LNCAP (cell line): ENCODE results near the gene SUGT1.

Experiments
- TF ChIP-seq, protein P1 (sequence below): fragments of 450-650 bp; IDR thresholded peaks from 2 replicates; pipeline ENCODE4 v1.5.1; 2017; ENCODE audit warnings: mild to moderate bottlenecking

The SUGT1 gene

DNA sequence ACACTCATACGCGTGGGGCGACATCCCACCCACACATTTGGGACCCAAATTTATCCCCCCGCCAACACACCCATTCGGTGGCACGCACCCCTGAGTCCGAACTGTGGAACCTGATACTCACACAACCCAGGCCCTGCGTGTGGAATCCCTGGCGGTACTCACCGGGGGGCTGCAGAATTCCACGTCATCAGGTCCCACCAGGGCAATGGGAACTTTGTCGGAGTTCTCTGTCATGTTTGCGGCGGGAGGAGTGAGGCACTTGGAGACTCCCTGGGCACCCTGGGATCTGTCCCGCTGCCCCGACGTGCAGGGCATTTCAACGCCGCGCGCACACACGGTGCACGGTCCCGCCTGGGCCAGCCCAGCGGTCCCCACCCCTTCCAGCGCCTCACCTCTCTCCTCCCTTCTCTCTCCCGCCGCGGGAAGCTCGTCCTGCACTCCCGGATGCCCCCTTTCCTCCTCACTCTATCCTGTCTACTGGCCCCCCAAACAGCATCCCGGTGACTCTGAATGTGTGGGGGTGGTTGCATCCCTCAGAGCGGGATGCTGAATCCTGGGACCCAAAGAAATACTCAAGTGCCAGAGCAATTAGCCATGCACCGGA, 86.9 kb downstream of the SUGT1 start, which contains the start of gene CNMD:
Gene CNMD (minus strand): TSS at position 353 of the 604 bp plus-strand sequence. CDS start 119 bp downstream, at position 234.
- TF ChIP-seq, protein P1, sequence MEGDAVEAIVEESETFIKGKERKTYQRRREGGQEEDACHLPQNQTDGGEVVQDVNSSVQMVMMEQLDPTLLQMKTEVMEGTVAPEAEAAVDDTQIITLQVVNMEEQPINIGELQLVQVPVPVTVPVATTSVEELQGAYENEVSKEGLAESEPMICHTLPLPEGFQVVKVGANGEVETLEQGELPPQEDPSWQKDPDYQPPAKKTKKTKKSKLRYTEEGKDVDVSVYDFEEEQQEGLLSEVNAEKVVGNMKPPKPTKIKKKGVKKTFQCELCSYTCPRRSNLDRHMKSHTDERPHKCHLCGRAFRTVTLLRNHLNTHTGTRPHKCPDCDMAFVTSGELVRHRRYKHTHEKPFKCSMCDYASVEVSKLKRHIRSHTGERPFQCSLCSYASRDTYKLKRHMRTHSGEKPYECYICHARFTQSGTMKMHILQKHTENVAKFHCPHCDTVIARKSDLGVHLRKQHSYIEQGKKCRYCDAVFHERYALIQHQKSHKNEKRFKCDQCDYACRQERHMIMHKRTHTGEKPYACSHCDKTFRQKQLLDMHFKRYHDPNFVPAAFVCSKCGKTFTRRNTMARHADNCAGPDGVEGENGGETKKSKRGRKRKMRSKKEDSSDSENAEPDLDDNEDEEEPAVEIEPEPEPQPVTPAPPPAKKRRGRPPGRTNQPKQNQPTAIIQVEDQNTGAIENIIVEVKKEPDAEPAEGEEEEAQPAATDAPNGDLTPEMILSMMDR, result no peak

DNA sequence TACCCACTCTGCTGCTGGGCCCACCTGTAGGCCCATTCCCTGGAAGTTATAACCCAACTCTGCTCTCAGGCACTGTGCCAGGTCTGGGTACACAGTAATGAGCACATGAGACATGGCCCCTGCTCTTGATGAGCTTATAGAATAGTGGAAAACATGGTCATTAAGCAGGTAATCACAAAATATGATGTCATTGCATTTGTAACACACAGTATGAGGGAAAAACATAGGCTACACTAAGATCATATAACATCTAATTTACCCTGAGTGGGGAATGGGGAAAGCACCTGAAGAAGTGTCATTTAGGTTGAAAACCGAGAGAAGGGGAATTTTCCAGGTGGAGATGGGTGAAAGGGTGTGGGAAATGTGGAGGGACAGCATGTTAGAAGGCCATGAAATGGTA, 90.9 kb downstream of the SUGT1 start:
- TF ChIP-seq, protein P1, result no peak

DNA sequence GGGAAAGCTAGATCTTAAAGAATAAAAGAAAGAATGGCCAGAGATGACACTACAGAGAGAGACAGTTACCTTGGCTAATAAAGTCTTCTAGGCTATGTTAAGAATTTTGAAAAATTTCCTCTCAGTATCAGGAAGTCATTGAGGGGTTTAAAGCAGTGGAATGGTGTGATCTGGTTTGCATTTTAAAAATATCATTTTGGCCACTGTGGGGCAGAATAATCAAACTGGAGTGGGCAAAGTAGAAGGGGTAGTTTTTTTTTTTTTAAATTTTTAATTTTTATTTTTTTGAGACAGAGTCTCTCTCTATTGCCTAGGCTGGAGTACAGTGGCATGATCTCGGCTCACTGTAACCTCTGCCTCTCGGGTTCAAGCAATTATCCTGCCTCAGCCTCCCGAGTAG, 91.4 kb downstream of the SUGT1 start:
- TF ChIP-seq, protein P1, result no peak

DNA sequence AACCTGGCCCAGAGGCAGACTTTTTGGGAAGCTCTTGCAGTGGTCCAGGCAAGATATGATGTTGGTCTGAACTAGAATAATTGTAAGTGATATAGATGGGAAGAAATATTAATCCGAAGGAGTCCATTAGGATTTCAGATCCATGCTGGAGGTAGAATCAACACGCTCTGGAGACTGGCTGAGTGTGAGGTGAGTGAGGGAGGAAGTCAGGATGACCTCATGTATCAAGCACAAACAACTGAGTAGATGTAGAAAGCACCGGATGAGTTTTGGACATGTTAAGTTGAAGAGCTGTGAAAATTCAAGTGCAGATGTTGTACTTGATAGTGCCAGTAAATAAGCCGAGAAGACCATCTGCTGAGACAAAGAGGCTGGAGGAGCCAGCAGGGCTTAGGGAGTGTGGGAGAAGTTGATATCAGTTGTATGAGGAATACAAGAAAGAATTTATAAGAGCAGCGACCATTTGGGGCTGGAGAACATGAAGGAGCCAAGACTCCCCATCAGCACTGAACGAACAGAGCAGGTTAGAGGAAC, 92.3 kb downstream of the SUGT1 start:
- TF ChIP-seq, protein P1, result no peak

DNA sequence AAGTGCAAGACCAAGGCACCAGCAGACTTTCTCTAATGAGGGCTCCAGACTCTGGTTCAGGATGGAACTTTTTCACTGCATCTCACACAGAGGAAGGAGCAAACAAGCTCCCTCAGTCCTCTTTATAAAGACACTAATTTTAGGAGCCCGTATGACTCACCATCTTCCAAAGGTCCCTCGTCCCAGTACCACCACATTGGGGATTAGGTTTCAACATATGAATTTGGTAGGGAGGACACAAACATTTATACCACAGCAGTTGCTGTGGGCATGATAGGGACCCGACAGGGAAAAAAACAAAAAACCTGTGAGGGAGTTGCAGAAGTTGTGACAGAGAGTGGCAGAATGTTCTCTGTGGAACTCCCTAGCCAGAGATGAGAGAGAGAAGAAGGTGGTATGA, 93.5 kb downstream of the SUGT1 start:
- TF ChIP-seq, protein P1, result no peak

DNA sequence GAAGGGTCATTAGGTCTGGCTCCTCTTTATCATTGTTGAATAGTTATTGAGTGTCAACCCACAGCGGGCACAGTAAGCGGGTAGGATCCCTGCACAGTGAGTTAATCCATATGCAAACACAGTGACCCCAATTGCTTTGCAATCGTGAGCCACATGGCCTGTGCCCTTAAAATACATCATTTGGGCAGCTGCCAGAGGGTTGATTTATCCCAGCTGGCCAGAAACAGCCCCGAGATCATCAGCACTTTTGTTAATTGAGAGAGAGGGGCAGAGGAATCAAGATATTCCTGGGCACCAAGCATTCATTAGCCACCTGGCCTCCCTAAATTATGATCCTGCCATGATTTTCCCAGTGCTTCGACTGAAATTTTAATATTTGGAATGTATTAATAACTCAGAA, 96.8 kb downstream of the SUGT1 start:
- TF ChIP-seq, protein P1, result no peak
